NT2/D1 (cell line): ENCODE data around the gene WDR35.
"Not testable (repeated sequence)": the region's sequence is repeated elsewhere in the genome, so short reads cannot be mapped to it uniquely, and the experiment has no call there.

Source experiments
- DNase-seq: peaks from one replicate; pipeline ENCODE4 v3.0.0-alpha.2; 2011; ENCODE audit warnings: low read depth, low spot score
- H3K27me3 ChIP-seq: 2 replicates; pipeline ENCODE4 v1.6.0; 2011; ENCODE audit warnings: mild to moderate bottlenecking; ENCODE audit not compliant: insufficient read length, insufficient read depth
- H3K36me3 ChIP-seq: 2 replicates; pipeline ENCODE4 v1.6.1; 2011; ENCODE audit warnings: mild to moderate bottlenecking, low read length, mixed read lengths; ENCODE audit not compliant: insufficient read depth, insufficient read length
- H3K4me1 ChIP-seq: 2 replicates; pipeline ENCODE4 v1.5.1; 2011; ENCODE audit not compliant: insufficient read depth, insufficient read length
- H3K4me3 ChIP-seq: 2 replicates; pipeline ENCODE4 v1.5.1; 2011; ENCODE audit warnings: low read depth; ENCODE audit not compliant: insufficient read length
- H3K9ac ChIP-seq: 2 replicates; pipeline ENCODE4 v1.6.0; 2011; ENCODE audit warnings: low read depth; ENCODE audit not compliant: insufficient read length
- H3K9me3 ChIP-seq: 2 replicates; pipeline ENCODE4 v1.5.1; 2011; ENCODE audit warnings: mild to moderate bottlenecking, low read length; ENCODE audit not compliant: insufficient read depth
- SUZ12 ChIP-seq: IDR thresholded peaks from 2 replicates; pipeline ENCODE4 v1.6.1; 2011; ENCODE audit not compliant: insufficient read length, insufficient read depth; ENCODE audit errors: extremely low read depth
- YY1 ChIP-seq: IDR thresholded peaks from 2 replicates; pipeline ENCODE4 v1.6.1; 2011; ENCODE audit not compliant: insufficient read length, insufficient read depth
- ZNF274 ChIP-seq: IDR thresholded peaks from 2 replicates; pipeline ENCODE4 v1.6.1; 2011; ENCODE audit warnings: mild to moderate bottlenecking, low read depth, low read length

The WDR35 gene

GRCh38 chr2:19933351-19933981 lies 56.4 kb downstream of the WDR35 start:
- DNase-seq: no peak
- H3K9me3 ChIP-seq: peaks cover 19% of the 10 kb centered on the region
- no peak overlapping the region for H3K9ac ChIP-seq
- TF ChIP-seq SUZ12: no peak
- no peak for TF ChIP-seq YY1
- TF ChIP-seq ZNF274: no peak
- H3K4me3 ChIP-seq: no peak overlapping the region
- no peaks in the 10 kb centered on the region for H3K27me3 ChIP-seq
- no peaks in the 10 kb centered on the region for H3K4me1 ChIP-seq
- H3K36me3 ChIP-seq: peaks cover 65% of the 10 kb centered on the region

GRCh38 chr2:19932928-19933327 lies 57.0 kb downstream of the WDR35 start:
- Histone ChIP-seq H3K4me3 (no peak overlapping the region), H3K9ac (no peak overlapping the region), H3K9me3 (peaks cover 23% of the 10 kb centered on the region), H3K36me3 (peaks cover 63% of the 10 kb centered on the region), H3K4me1 (no peaks in the 10 kb centered on the region), H3K27me3 (no peaks in the 10 kb centered on the region)
- no peak for TF ChIP-seq YY1
- no peak for TF ChIP-seq SUZ12
- TF ChIP-seq ZNF274: no peak
- no peak for DNase-seq

- Histone ChIP-seq H3K36me3 (peaks cover 31% of the 10 kb centered on the region), H3K9me3 (peaks cover 29% of the 10 kb centered on the region), H3K4me3 (no peak overlapping the region), H3K9ac (no peak overlapping the region), H3K27me3 (no peaks in the 10 kb centered on the region), H3K4me1 (no peaks in the 10 kb centered on the region)
- DNase-seq: no peak
- TF ChIP-seq ZNF274 (no peak), YY1 (no peak), SUZ12 (no peak)
Observed at GRCh38 chr2:19929226-19929625, 60.7 kb downstream of the WDR35 start.

DNA sequence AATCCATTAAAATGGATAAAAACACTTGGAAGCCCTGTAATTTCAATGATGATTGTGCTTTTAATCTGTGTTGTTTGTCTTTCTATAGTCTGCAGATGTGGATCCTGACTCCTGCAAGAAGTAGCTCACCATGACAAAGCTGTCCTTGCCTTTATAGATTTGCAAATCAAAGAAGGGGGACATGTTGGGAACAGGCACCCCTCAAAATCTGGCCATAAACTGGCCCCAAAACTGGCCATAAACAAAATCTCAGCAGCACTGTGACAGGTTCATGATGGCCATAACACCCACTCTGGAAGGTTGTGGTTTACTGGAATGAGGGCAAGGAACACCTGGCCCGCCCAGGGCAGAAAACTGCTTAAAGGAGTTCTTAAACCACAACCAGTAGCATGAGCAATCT lies 62.1 kb downstream of the WDR35 start:
- not testable (repeated sequence) for DNase-seq, H3K4me3 ChIP-seq, H3K27me3 ChIP-seq, H3K4me1 ChIP-seq, H3K9ac ChIP-seq
- Histone ChIP-seq H3K36me3 (peaks cover 30% of the 10 kb centered on the region), H3K9me3 (peaks cover 29% of the 10 kb centered on the region)

GRCh38 chr2:19924526-19924925 lies 65.4 kb downstream of the WDR35 start:
- H3K9me3 ChIP-seq: peaks cover 21% of the 10 kb centered on the region
- not testable (repeated sequence) for H3K4me3 ChIP-seq, H3K27me3 ChIP-seq, H3K4me1 ChIP-seq, H3K9ac ChIP-seq, DNase-seq
- H3K36me3 ChIP-seq: peaks cover 13% of the 10 kb centered on the region

DNA sequence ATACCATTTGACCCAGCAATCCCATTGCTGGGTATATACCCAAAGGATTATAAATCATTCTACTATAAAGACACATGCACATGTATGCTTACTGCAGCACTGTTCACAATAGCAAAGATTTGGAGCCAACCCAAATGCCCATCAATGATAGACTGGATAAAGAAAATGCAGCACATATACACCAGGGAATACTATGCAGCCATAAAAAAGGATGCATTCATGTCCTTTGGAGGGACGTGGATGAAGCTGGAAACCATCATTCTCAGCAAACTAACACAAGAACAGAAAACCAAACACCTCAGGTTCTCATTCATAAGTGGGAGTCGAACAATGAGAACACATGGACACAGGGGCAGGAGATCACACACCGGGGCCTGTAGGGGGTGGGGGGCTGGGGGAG lies 67.7 kb downstream of the WDR35 start:
- H3K36me3 ChIP-seq, H3K27me3 ChIP-seq, DNase-seq, H3K9ac ChIP-seq, H3K9me3 ChIP-seq, H3K4me3 ChIP-seq, H3K4me1 ChIP-seq: not testable (repeated sequence)

- H3K4me1 ChIP-seq: no peaks in the 10 kb centered on the region
- peak overlapping the region; percentile 1 for H3K9ac ChIP-seq
- no peak for TF ChIP-seq ZNF274
- no peak for TF ChIP-seq YY1
- TF ChIP-seq SUZ12: no peak
- peaks cover 14% of the 10 kb centered on the region for H3K36me3 ChIP-seq
- no peak for DNase-seq
- no peak overlapping the region for H3K4me3 ChIP-seq
- no peaks in the 10 kb centered on the region for H3K9me3 ChIP-seq
- no peaks in the 10 kb centered on the region for H3K27me3 ChIP-seq
Observed at GRCh38 chr2:19916385-19916950, 73.4 kb downstream of the WDR35 start.

DNA sequence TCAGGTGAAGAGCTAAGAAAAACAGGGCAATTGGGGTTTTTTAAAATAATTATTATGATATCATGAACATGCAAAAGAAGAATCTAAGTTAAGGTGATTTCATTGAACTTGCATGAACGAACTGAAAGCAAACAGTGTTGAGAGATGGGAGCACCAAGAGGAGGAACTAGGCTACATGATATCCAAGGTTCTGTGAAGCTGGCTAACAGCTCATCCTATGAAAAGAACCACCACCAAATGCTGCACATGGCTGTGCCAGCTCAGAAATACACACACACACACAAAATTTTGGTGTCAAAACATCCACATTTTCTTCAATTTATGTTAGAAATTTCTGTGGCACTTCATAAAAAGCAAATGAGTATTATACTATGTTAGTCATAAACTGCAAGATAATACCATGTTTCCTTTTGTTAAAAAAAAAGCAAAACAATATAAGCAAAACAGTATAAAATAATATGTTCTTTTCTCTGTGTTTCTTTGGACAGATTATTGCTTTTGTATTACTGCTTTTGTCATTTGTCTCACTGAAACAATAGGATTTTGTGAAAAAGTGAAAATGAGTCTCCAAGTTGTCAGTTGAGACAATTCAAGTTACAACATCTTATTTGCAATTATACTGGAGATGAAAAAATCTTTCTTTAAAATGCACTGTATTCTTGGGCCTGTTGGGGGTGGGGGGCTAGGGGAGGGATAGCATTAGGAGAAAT lies 75.5 kb downstream of the WDR35 start:
- Histone ChIP-seq H3K36me3 (peaks cover 18% of the 10 kb centered on the region), H3K9me3 (no peaks in the 10 kb centered on the region), H3K4me1 (no peaks in the 10 kb centered on the region), H3K27me3 (no peaks in the 10 kb centered on the region), H3K4me3 (no peak overlapping the region), H3K9ac (no peak overlapping the region)
- TF ChIP-seq ZNF274: no peak
- TF ChIP-seq SUZ12: no peak
- TF ChIP-seq YY1: no peak
- no peak for DNase-seq
